PC-9 (cell line): ENCODE data around the gene CDK17. TPM values are rescaled to one million over a fixed set of nuclear protein-coding genes. Genes with fewer than 3 reads are reported as not detected.
"Not testable (repeated sequence)": the region's sequence is repeated elsewhere in the genome, so short reads cannot be mapped to it uniquely, and the experiment has no call there.

Experiments
- BruUV-seq: library from RNA; stranded (reverse); fragments of 400-500 nt; replicated peaks from 2 replicates; lab custom pipeline; 2021; lab: Mats Ljungman, UMichigan
- CTCF ChIA-PET: fragments of 300-600 bp; sonication (Branson Sonifier 250); formaldehyde crosslinking; loops from one replicate; lab custom pipeline; 2022; ENCODE audit warnings: antibody characterized with exemption; lab: Charles Lee
- POLR2A ChIA-PET: fragments of 300-600 bp; sonication (Branson Sonifier 250); formaldehyde crosslinking; loops from one replicate; lab custom pipeline; 2022; ENCODE audit warnings: antibody characterized with exemption; ENCODE audit not compliant: unreplicated experiment; lab: Charles Lee
- DNase-seq, 2 experiments: peaks; one replicate each; pipeline versions ENCODE4 v3.0.0 to v3.0.0-alpha.2; 2015 to 2022; ENCODE audit warnings: mixed read lengths in 1 of 2
- H2AFZ ChIP-seq: fragments of 200-600 bp; sonication (generic); 2 replicates; pipeline ENCODE4 v1.8.1; 2017; ENCODE audit warnings: antibody characterized with exemption
- H3F3A ChIP-seq: fragments of 200-600 bp; sonication (generic); 2 replicates; pipeline ENCODE4 v1.8.1; 2017; ENCODE audit warnings: antibody characterized with exemption, mild to moderate bottlenecking, low read depth; ENCODE audit not compliant: insufficient read depth
- H3K27ac ChIP-seq: fragments of 200-600 bp; sonication (generic); 2 replicates; pipeline ENCODE4 v1.6.1; 2016; ENCODE audit warnings: mixed run types
- H3K27me3 ChIP-seq: fragments of 200-600 bp; sonication (generic); 2 replicates; pipeline ENCODE4 v1.6.1; 2016; ENCODE audit warnings: low read depth, mixed run types; ENCODE audit not compliant: insufficient read depth
- H3K36me3 ChIP-seq: fragments of 200-600 bp; sonication (generic); 2 replicates; pipeline ENCODE4 v1.6.1; 2016; ENCODE audit warnings: low read depth, mixed run types
- H3K4me1 ChIP-seq: fragments of 200-600 bp; sonication (generic); replicated peaks from 2 replicates; pipeline ENCODE4 v1.6.1; 2016; ENCODE audit warnings: mixed run types; ENCODE audit not compliant: insufficient read depth
- H3K4me2 ChIP-seq: fragments of 200-600 bp; sonication (generic); 2 replicates; pipeline ENCODE4 v1.6.1; 2017; ENCODE audit warnings: mixed run types
- H3K4me3 ChIP-seq: fragments of 200-600 bp; sonication (generic); 2 replicates; pipeline ENCODE4 v1.6.1; 2016; ENCODE audit warnings: mixed run types
- H3K79me2 ChIP-seq: fragments of 200-600 bp; sonication (generic); 2 replicates; pipeline ENCODE4 v1.6.1; 2017; ENCODE audit warnings: low read depth, mixed run types
- H3K9me2 ChIP-seq: fragments of 200-600 bp; sonication (generic); 2 replicates; pipeline ENCODE4 v1.8.1; 2017; ENCODE audit warnings: mild to moderate bottlenecking; ENCODE audit not compliant: insufficient read depth
- H3K9me3 ChIP-seq: fragments of 200-600 bp; sonication (generic); 2 replicates; pipeline ENCODE4 v1.8.1; 2016; ENCODE audit warnings: low read depth; ENCODE audit not compliant: insufficient read depth
- H4K20me1 ChIP-seq: fragments of 200-600 bp; sonication (generic); 2 replicates; pipeline ENCODE4 v1.8.1; 2017; ENCODE audit not compliant: insufficient read depth
- EZH2 ChIP-seq: fragments of 200-600 bp; sonication (generic); IDR thresholded peaks from 2 replicates; pipeline ENCODE4 v1.8.0; 2017; ENCODE audit warnings: antibody characterized with exemption, low read depth
- intact Hi-C: fragments of 100-400 bp; cut with micrococcal nuclease; formaldehyde crosslinking; loops from one replicate; pipeline ENCODE4 v1.10.0; 2022; ENCODE audit not compliant: unreplicated experiment
- total RNA-seq: library from RNA; stranded (reverse); gene quantifications from 2 replicates; pipeline ENCODE4 v1.2.3, GENCODE V29; 2021
- TF ChIP-seq, protein P1 (sequence below): fragments of 200-600 bp; sonication (generic); conservative IDR thresholded peaks from 2 replicates; pipeline ENCODE4 v1.6.1; 2017; ENCODE audit warnings: mixed run types, antibody characterized with exemption, mild to moderate bottlenecking, moderate library complexity

CDK17 gene
- total RNA-seq, 1 experiment from 2014 or later: 29.0 TPM

DNA sequence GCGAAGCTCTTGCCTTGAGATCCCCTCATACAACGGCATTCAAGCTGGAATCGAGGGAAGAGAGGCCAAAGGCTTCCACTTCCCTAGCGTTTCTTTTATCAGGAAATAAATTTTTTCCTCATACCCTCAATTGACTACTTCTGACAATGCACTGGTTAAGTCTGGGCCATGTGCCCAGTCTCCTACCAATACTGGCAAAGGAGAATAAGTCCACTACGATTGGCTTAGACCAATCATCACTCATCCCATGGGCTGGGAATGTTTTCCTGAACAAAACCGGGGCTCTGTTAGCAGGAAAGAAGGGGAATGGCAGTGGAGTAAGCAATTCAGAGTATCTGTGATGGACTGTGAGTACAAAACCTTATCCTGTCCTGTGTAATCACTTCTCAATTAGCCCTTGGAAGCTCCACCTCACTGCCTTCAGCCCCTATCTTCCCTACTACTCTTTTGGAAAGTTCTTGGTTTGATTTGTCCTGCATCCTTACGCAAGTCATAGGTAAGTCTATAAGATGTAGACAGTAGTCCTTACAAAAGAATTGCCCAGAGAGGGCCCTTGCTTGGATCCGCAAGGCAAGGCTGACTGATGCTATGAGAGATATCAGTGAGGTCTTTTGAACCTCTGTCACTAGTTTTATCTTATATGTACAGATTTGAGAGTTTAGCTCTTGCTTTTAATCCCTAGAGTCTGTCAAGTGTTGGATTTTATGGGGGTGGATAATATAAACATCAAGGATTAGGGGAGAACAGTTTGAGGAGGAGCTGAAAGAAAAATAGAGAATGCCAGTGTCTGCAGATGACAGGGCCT, 36.3 kb upstream of the CDK17 start:
- CTCF ChIA-PET: interaction anchor here (0.5 kb wide), 1 partner anchor 168 kb away, joined by 8 read pairs; no protein-coding TSS in a partner anchor
- H3K36me3 ChIP-seq: no peaks in the 10 kb centered on the region
- H3K79me2 ChIP-seq: no peaks in the 10 kb centered on the region
- TF ChIP-seq, protein P1, sequence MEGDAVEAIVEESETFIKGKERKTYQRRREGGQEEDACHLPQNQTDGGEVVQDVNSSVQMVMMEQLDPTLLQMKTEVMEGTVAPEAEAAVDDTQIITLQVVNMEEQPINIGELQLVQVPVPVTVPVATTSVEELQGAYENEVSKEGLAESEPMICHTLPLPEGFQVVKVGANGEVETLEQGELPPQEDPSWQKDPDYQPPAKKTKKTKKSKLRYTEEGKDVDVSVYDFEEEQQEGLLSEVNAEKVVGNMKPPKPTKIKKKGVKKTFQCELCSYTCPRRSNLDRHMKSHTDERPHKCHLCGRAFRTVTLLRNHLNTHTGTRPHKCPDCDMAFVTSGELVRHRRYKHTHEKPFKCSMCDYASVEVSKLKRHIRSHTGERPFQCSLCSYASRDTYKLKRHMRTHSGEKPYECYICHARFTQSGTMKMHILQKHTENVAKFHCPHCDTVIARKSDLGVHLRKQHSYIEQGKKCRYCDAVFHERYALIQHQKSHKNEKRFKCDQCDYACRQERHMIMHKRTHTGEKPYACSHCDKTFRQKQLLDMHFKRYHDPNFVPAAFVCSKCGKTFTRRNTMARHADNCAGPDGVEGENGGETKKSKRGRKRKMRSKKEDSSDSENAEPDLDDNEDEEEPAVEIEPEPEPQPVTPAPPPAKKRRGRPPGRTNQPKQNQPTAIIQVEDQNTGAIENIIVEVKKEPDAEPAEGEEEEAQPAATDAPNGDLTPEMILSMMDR: no peak
- TF ChIP-seq EZH2: no peak
- BruUV-seq: no TSS peak
- H3K27me3 ChIP-seq: no peaks in the 10 kb centered on the region
- no peaks in the 10 kb centered on the region for H3K9me3 ChIP-seq
- POLR2A ChIA-PET: no interaction called here
- no peak overlapping the region for H3K4me3 ChIP-seq
- no peaks in the 10 kb centered on the region for H3K9me2 ChIP-seq
- H2AFZ ChIP-seq: no peak overlapping the region
- no peaks in the 10 kb centered on the region for H3K4me1 ChIP-seq
- H4K20me1 ChIP-seq: no peaks in the 10 kb centered on the region
- DNase-seq: no peak
- H3F3A ChIP-seq: no peaks in the 10 kb centered on the region
- intact Hi-C loops: no loop called here
- no peak overlapping the region for H3K27ac ChIP-seq
- no peak overlapping the region for H3K4me2 ChIP-seq

DNA sequence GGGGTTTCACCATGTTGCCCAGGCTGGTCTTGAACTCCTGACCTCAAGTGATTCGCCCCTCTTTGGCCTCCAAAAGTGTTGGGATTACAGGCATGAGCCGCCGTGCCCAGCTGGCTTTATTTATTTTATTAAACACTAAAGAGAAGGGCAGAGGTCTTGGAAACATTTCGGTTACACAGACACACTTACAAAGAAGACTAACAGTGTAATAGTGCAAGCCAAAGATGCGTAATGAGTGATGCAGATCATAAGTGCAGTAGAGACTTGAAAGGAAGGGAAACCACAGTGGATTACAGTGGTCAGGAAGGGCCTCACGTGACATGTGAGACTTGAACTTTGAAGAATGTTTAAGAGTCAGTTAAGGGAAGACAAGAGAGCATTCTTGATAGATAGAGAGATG, 33.9 kb upstream of the CDK17 start:
- Histone ChIP-seq H3K79me2 (no peaks in the 10 kb centered on the region), H3K4me3 (no peak overlapping the region), H3K9me2 (no peaks in the 10 kb centered on the region), H3K27ac (no peak overlapping the region), H3K4me2 (no peak overlapping the region), H3K9me3 (no peaks in the 10 kb centered on the region), H4K20me1 (no peaks in the 10 kb centered on the region), H2AFZ (no peak overlapping the region), H3K27me3 (no peaks in the 10 kb centered on the region), H3K36me3 (no peaks in the 10 kb centered on the region), H3K4me1 (no peaks in the 10 kb centered on the region), H3F3A (no peaks in the 10 kb centered on the region)
- ChIA-PET POLR2A (no interaction called here), CTCF (no interaction called here)
- no peak for DNase-seq
- TF ChIP-seq EZH2: no peak
- TF ChIP-seq, protein P1: no peak
- intact Hi-C loops: no loop called here
- BruUV-seq: no TSS peak

DNA sequence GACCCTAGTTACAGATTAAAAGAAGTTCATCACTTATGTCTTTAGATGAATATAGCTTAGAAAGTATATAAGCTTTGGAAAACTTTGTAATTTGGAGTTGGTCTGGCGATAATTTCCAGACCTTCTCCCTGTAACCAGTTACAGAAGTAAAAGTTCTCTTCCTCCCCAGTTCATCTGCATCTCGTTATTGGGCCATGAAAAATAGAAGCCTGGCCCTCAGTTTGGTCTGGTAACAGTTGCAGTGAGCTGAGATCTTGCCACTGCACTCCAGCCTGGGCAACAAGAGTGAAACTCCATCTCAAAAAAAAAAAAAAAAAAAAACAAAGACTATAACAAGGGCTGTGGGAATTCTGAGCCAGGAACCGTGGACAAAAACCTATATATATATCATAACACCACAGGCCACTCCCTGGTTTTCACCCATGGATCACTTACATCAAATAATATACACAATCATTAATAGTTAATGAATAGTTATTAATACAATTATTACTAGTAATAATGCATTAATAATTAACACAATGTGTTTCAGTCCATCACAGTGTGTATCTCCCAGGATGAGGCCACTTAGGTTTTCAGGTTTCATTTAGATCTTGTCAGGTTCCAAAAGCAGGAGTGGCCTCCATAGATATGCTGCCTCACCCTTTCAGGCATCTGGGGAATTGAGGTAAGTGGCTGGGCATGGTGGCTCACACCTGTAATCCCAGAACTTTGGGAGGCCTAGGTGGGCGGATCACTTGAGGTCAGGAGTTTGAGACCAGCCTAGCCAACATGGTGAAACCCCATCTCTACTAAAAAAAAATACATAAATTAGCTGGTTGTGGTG, 32.5 kb upstream of the CDK17 start:
- H3K79me2 ChIP-seq, H4K20me1 ChIP-seq, H3K4me3 ChIP-seq, H3K4me2 ChIP-seq, H3K36me3 ChIP-seq, BruUV-seq, intact Hi-C loops, DNase-seq, H3K27me3 ChIP-seq, H3K27ac ChIP-seq, H3F3A ChIP-seq, H3K4me1 ChIP-seq, H3K9me3 ChIP-seq, POLR2A ChIA-PET, H3K9me2 ChIP-seq, H2AFZ ChIP-seq: not testable (repeated sequence)
- CTCF ChIA-PET: interaction anchor here (0.7 kb wide), 1 partner anchor 192 kb away, joined by 8 read pairs; no protein-coding TSS in a partner anchor
